Stomach (tissue), 9 donors: Measurements from ENCODE around the gene SBSN. TPM values are rescaled to one million over a fixed set of nuclear protein-coding genes. Genes with fewer than 3 reads are reported as not detected.
A peak's percentile ranks its signal among the peaks of the same experiment; 100 is the strongest.

Source experiments
- DNase-seq, 2 donors: peaks; one replicate each; pipeline versions ENCODE4 v3.0.0 to v3.0.0-alpha.2; 2013 to 2019
- H3K27ac ChIP-seq, 5 donors: fragments of 200-600 bp in 4 of 5; sonication (generic) in 4 of 5; one replicate each; pipeline ENCODE4 v1.5.1; 2013 to 2019; ENCODE audit warnings: mild to moderate bottlenecking in 1 of 5, moderate library complexity in 1 of 5
- H3K27me3 ChIP-seq, 3 donors: fragments of 200-600 bp; sonication (generic); one replicate each; pipeline ENCODE4 v1.5.1; 2017 to 2019; ENCODE audit warnings: mixed run types in 1 of 3
- H3K36me3 ChIP-seq, 4 donors: fragments of 200-600 bp; sonication (generic); 1 replicate in 3 of 4; 2 replicates in 1 of 4; pipeline ENCODE4 v1.5.1; 2016 to 2019
- H3K4me1 ChIP-seq, 4 donors: fragments of 200-600 bp; sonication (generic); one replicate each; pipeline ENCODE4 v1.5.1; 2016 to 2019
- H3K4me3 ChIP-seq, 4 donors: fragments of 200-600 bp; sonication (generic) in 3 of 4; one replicate each; pipeline ENCODE4 v1.5.1; 2016 to 2019; ENCODE audit warnings: mild to moderate bottlenecking in 1 of 4
- H3K9me3 ChIP-seq, 4 donors: fragments of 200-600 bp; sonication (generic); one replicate each; pipeline ENCODE4 v1.5.1; 2016 to 2019
- CTCF ChIP-seq, 7 experiments: fragments of 450-650 bp in 4 of 7; fragments of 200-600 bp in 3 of 7; sonication (generic) in 3 of 7; IDR thresholded peaks; one replicate each; pipeline ENCODE4 v1.5.1; 2016 to 2019; ENCODE audit warnings: antibody characterized with exemption in 7 of 7, control low read depth in 2 of 7, mild to moderate bottlenecking in 1 of 7
- EP300 ChIP-seq: sonication (generic); formaldehyde crosslinking; IDR thresholded peaks from one replicate; pipeline ENCODE4 v1.6.1; 2017; ENCODE audit warnings: antibody characterized with exemption
- POLR2A ChIP-seq, 4 donors: fragments of 450-650 bp; IDR thresholded peaks; one replicate each; pipeline ENCODE4 v1.6.1; 2016; ENCODE audit warnings: antibody characterized with exemption in 4 of 4, control low read depth in 2 of 4, mild to moderate bottlenecking in 1 of 4, moderate library complexity in 1 of 4
- POLR2AphosphoS5 ChIP-seq, 3 donors: sonication (generic); formaldehyde crosslinking; IDR thresholded peaks; one replicate each; pipeline ENCODE4 v1.6.1; 2016; ENCODE audit warnings: antibody characterized with exemption in 3 of 3
- WGBS, 5 donors: extraction: QIAGEN DNeasy Blood & Tissue Kit in 3 of 5; methylation state at CpG; one replicate each; pipeline versions ENCODE4 v1.1.5 to v1.1.7; 2013 to 2018; 5-methylcytosine and 5-hydroxymethylcytosine counted together
- intact Hi-C: fragments of 100-400 bp; cut with DNase I; formaldehyde crosslinking; loops from one replicate; pipeline ENCODE4 v1.15.1; 2023; ENCODE audit warnings: low total_unique reads
- polyA plus RNA-seq, 3 donors: library from polyadenylated mRNA; stranded (reverse); fragments of 200-250 nt; gene quantifications; one replicate each; pipeline ENCODE4 v1.2.3, GENCODE V29; 2013
- total RNA-seq, 5 donors: library from RNA; depleted of rRNA; stranded (reverse); fragments of >200 nt; gene quantifications; one replicate each; pipeline versions ENCODE4 v1.1.0 to v1.2.3, GENCODE V29; 2014 to 2016
- donor health status: healthy with polysubstance abuse.
- donor health status: Bipolar disorder and iron deficiency.
- donor health status: healthy.

The SBSN gene
- total and polyA plus RNA-seq, 8 donors: 1.1 to 29.2 TPM; not detected in 6

- no peaks in the 10 kb centered on the region for H3K9me3 ChIP-seq
- H3K4me1 ChIP-seq: peaks cover 13 to 44% (median 32%) of the 10 kb centered on the region in 4 donors
- peaks cover 0 to 31% (median 15%) of the 10 kb centered on the region in 4 donors for H3K36me3 ChIP-seq
- WGBS, 5 donors: 0 to 2% (median 1%) methylated on average over 39 to 85 of the region's 85 CpGs
- TF ChIP-seq CTCF (IDR thresholded peaks at IDR 0.05) (no peak), POLR2AphosphoS5 (IDR thresholded peaks at IDR 0.05) (peak; percentile 82 to 86 (median 83)), POLR2A (IDR thresholded peaks at IDR 0.05) (peak in 1 of 4 donors; percentile 2), EP300 (no peak)
- peak within 1 kb of the TSS; percentile 82 to 89 (median 87) for H3K4me3 ChIP-seq
- peak within 1 kb of the TSS; percentile 70 to 92 (median 87) for H3K27ac ChIP-seq
- DNase-seq: peak; percentile 94 to 97
- no peaks in the 10 kb centered on the region for H3K27me3 ChIP-seq
- intact Hi-C loops: loop anchor here (10.0 kb wide), 1 partner anchor 170 kb away; the partner anchor contains the start of gene KMT2B
These were observed 17.1 kb upstream of the SBSN start, which contains the start of gene TMEM147 for GRCh38 chr19:35545001-35545854. TMEM147 (plus strand) TSS chr19:35545626; CDS start chr19:35545740, 114 bp downstream.

GRCh38 chr19:35544110-35544802 is 16.1 kb upstream of the SBSN start:
- Histone ChIP-seq H3K9me3 (no peaks in the 10 kb centered on the region), H3K4me1 (peaks cover 13 to 44% (median 32%) of the 10 kb centered on the region in 4 donors), H3K27ac (peak overlapping the region in 3 of 5 donors; percentile 84 to 92 (median 89)), H3K36me3 (peaks cover 0 to 31% (median 12%) of the 10 kb centered on the region in 4 donors), H3K4me3 (peak overlapping the region; percentile 82 to 89 (median 87)), H3K27me3 (no peaks in the 10 kb centered on the region)
- no peak for TF ChIP-seq CTCF (IDR thresholded peaks at IDR 0.05)
- TF ChIP-seq POLR2AphosphoS5 (IDR thresholded peaks at IDR 0.05): no peak
- no peak for TF ChIP-seq EP300
- TF ChIP-seq POLR2A (IDR thresholded peaks at IDR 0.05): no peak
- no peak for DNase-seq
- 70 to 83% (median 81%) methylated on average over 3 of the region's 3 CpGs for WGBS, 5 donors
- intact Hi-C loops: loop anchor here (10.0 kb wide), 1 partner anchor 171 kb away; the partner anchor contains the start of gene KMT2B

- intact Hi-C loops: loop anchor here (10.0 kb wide), 1 partner anchor 171 kb away; the partner anchor contains the start of gene KMT2B
- WGBS, 5 donors: 93 to 97% (median 96%) methylated on average over 7 to 15 of the region's 15 CpGs
- peaks cover 13 to 42% (median 30%) of the 10 kb centered on the region in 4 donors for H3K4me1 ChIP-seq
These were observed 15.4 kb upstream of the SBSN start for GRCh38 chr19:35543280-35544109.

More at GRCh38 chr19:35543280-35544109, 15.4 kb upstream of the SBSN start:
- no peaks in the 10 kb centered on the region for H3K27me3 ChIP-seq
- no peak overlapping the region for H3K4me3 ChIP-seq
- no peak for DNase-seq
- H3K27ac ChIP-seq: no peak overlapping the region
- peaks cover 0 to 28% (median 11%) of the 10 kb centered on the region in 4 donors for H3K36me3 ChIP-seq
- no peaks in the 10 kb centered on the region for H3K9me3 ChIP-seq
- no peak for TF ChIP-seq POLR2AphosphoS5 (IDR thresholded peaks at IDR 0.05)
- TF ChIP-seq CTCF (IDR thresholded peaks at IDR 0.05): no peak
- TF ChIP-seq POLR2A (IDR thresholded peaks at IDR 0.05): no peak
- no peak for TF ChIP-seq EP300
